Activated CD4-positive, alpha-beta T cell treated with anti-CD3 and anti-CD28 coated beads, Interleukin-2, amount 10 ng/mL, durations not matched to agents 24 days and 14 days (primary cell): ENCODE measurements around the gene OTOF. TPM values are rescaled to one million over a fixed set of nuclear protein-coding genes. Genes with fewer than 3 reads are reported as not detected.

Experiments used
- DNase-seq: peaks from one replicate; pipeline ENCODE4 v3.0.0; 2022
- H3K27ac Mint-ChIP-seq: one replicate; pipeline ENCODE4 v1.8.0; 2022; ENCODE audit warnings: mild to moderate bottlenecking, mixed read lengths
- H3K27me3 Mint-ChIP-seq: one replicate; pipeline ENCODE4 v1.8.0; 2022; ENCODE audit warnings: mixed read lengths
- H3K36me3 Mint-ChIP-seq: one replicate; pipeline ENCODE4 v1.8.0; 2022; ENCODE audit warnings: low read depth, mild to moderate bottlenecking, mixed read lengths
- H3K4me1 Mint-ChIP-seq: one replicate; pipeline ENCODE4 v1.8.0; 2021; ENCODE audit warnings: mixed read lengths
- H3K4me3 Mint-ChIP-seq: one replicate; pipeline ENCODE4 v1.8.0; 2022; ENCODE audit warnings: mild to moderate bottlenecking, moderate library complexity, mixed read lengths
- H3K9me3 Mint-ChIP-seq: one replicate; pipeline ENCODE4 v1.8.0; 2021; ENCODE audit warnings: mixed read lengths
- intact Hi-C: fragments of 100-400 bp; cut with micrococcal nuclease; formaldehyde crosslinking; loops from one replicate; pipeline ENCODE4 v1.15.1; 2023
- total RNA-seq: library from RNA; stranded (reverse); gene quantifications from 2 replicates; pipeline ENCODE4 v1.2.3, GENCODE V29; 2022

OTOF gene
- total RNA-seq, result 6.8 and 7.2 TPM in 2 replicates

GRCh38 chr2:26477911-26478253 is at the start of gene OTOF:
OTOF (minus strand) TSS chr2:26478124.
- peak within 1 kb of the TSS; percentile 85 for H3K27ac Mint-ChIP-seq
- peak within 1 kb of the TSS; percentile 83 for H3K4me3 Mint-ChIP-seq
- no peaks in the 10 kb centered on the region for H3K36me3 Mint-ChIP-seq
- no peaks in the 10 kb centered on the region for H3K9me3 Mint-ChIP-seq
- DNase-seq, result no peak
- peaks cover 5% of the 10 kb centered on the region for H3K4me1 Mint-ChIP-seq
- intact Hi-C loops, result no loop called here
- no peaks in the 10 kb centered on the region for H3K27me3 Mint-ChIP-seq

- Mint-ChIP-seq H3K4me3 (no peak overlapping the region), H3K9me3 (no peaks in the 10 kb centered on the region), H3K36me3 (no peaks in the 10 kb centered on the region), H3K4me1 (no peaks in the 10 kb centered on the region), H3K27me3 (no peaks in the 10 kb centered on the region), H3K27ac (no peak overlapping the region)
- DNase-seq, result no peak
- intact Hi-C loops, result no loop called here
Observed at GRCh38 chr2:26526589-26526988, 48.7 kb upstream of the OTOF start.

GRCh38 chr2:26526105-26526504 is 48.2 kb upstream of the OTOF start:
- DNase-seq, result no peak
- intact Hi-C loops, result no loop called here
- H3K9me3 Mint-ChIP-seq, result no peaks in the 10 kb centered on the region
- H3K27me3 Mint-ChIP-seq, result peaks cover under 1% of the 10 kb centered on the region
- H3K4me1 Mint-ChIP-seq, result no peaks in the 10 kb centered on the region
- H3K27ac Mint-ChIP-seq, result no peak overlapping the region
- no peak overlapping the region for H3K4me3 Mint-ChIP-seq
- H3K36me3 Mint-ChIP-seq, result no peaks in the 10 kb centered on the region

- DNase-seq, result no peak
- Mint-ChIP-seq H3K4me1 (peaks cover 10% of the 10 kb centered on the region), H3K27me3 (peaks cover 8% of the 10 kb centered on the region), H3K9me3 (no peaks in the 10 kb centered on the region), H3K4me3 (no peak overlapping the region), H3K27ac (no peak overlapping the region), H3K36me3 (no peaks in the 10 kb centered on the region)
- intact Hi-C loops, result no loop called here
Observed at GRCh38 chr2:26523750-26524149, 45.8 kb upstream of the OTOF start.

GRCh38 chr2:26522751-26523171 is 44.8 kb upstream of the OTOF start:
- Mint-ChIP-seq H3K36me3 (no peaks in the 10 kb centered on the region), H3K9me3 (no peaks in the 10 kb centered on the region), H3K4me3 (no peak overlapping the region), H3K27me3 (peaks cover 8% of the 10 kb centered on the region), H3K27ac (no peak overlapping the region), H3K4me1 (peaks cover 10% of the 10 kb centered on the region)
- intact Hi-C loops, result no loop called here
- DNase-seq, result no peak

- H3K27me3 Mint-ChIP-seq, result peaks cover 10% of the 10 kb centered on the region
- H3K4me1 Mint-ChIP-seq, result peaks cover 10% of the 10 kb centered on the region
- no peak overlapping the region for H3K27ac Mint-ChIP-seq
- no peak for DNase-seq
- no peaks in the 10 kb centered on the region for H3K36me3 Mint-ChIP-seq
- intact Hi-C loops, result no loop called here
- no peaks in the 10 kb centered on the region for H3K9me3 Mint-ChIP-seq
- no peak overlapping the region for H3K4me3 Mint-ChIP-seq
Observed at GRCh38 chr2:26522325-26522724, 44.4 kb upstream of the OTOF start.

GRCh38 chr2:26521913-26522180 is 43.9 kb upstream of the OTOF start:
- DNase-seq, result no peak
- Mint-ChIP-seq H3K4me3 (no peak overlapping the region), H3K27ac (no peak overlapping the region), H3K27me3 (peaks cover 10% of the 10 kb centered on the region), H3K9me3 (no peaks in the 10 kb centered on the region), H3K4me1 (peaks cover 10% of the 10 kb centered on the region), H3K36me3 (no peaks in the 10 kb centered on the region)
- intact Hi-C loops, result no loop called here

GRCh38 chr2:26521054-26521912 is 43.4 kb upstream of the OTOF start:
- no peak for DNase-seq
- no peak overlapping the region for H3K27ac Mint-ChIP-seq
- intact Hi-C loops, result no loop called here

GRCh38 chr2:26520148-26520449 is 42.2 kb upstream of the OTOF start:
- H3K36me3 Mint-ChIP-seq, result no peaks in the 10 kb centered on the region
- intact Hi-C loops, result no loop called here
- no peak overlapping the region for H3K27ac Mint-ChIP-seq
- H3K4me1 Mint-ChIP-seq, result peaks cover 10% of the 10 kb centered on the region
- no peak overlapping the region for H3K4me3 Mint-ChIP-seq
- DNase-seq, result no peak
- H3K27me3 Mint-ChIP-seq, result peaks cover 10% of the 10 kb centered on the region
- no peaks in the 10 kb centered on the region for H3K9me3 Mint-ChIP-seq

More at GRCh38 chr2:26521054-26521912, 43.4 kb upstream of the OTOF start:
- Mint-ChIP-seq H3K9me3 (no peaks in the 10 kb centered on the region), H3K4me1 (peaks cover 10% of the 10 kb centered on the region), H3K27me3 (peaks cover 10% of the 10 kb centered on the region), H3K36me3 (no peaks in the 10 kb centered on the region), H3K4me3 (no peak overlapping the region)

- H3K36me3 Mint-ChIP-seq, result no peaks in the 10 kb centered on the region
- DNase-seq, result peak; percentile 71
- no peak overlapping the region for H3K4me3 Mint-ChIP-seq
- no peak overlapping the region for H3K27ac Mint-ChIP-seq
- H3K9me3 Mint-ChIP-seq, result no peaks in the 10 kb centered on the region
- intact Hi-C loops, result no loop called here
- peaks cover 10% of the 10 kb centered on the region for H3K27me3 Mint-ChIP-seq
- H3K4me1 Mint-ChIP-seq, result peaks cover 10% of the 10 kb centered on the region
Observed at GRCh38 chr2:26519396-26520147, 41.6 kb upstream of the OTOF start.

GRCh38 chr2:26516781-26517180 is 38.9 kb upstream of the OTOF start:
- H3K4me1 Mint-ChIP-seq, result peaks cover 10% of the 10 kb centered on the region
- no peaks in the 10 kb centered on the region for H3K36me3 Mint-ChIP-seq
- peaks cover 10% of the 10 kb centered on the region for H3K27me3 Mint-ChIP-seq
- no peaks in the 10 kb centered on the region for H3K9me3 Mint-ChIP-seq
- intact Hi-C loops, result no loop called here
- no peak overlapping the region for H3K4me3 Mint-ChIP-seq
- no peak overlapping the region for H3K27ac Mint-ChIP-seq
- DNase-seq, result no peak

- Mint-ChIP-seq H3K27ac (no peak overlapping the region), H3K36me3 (no peaks in the 10 kb centered on the region), H3K4me3 (no peak overlapping the region), H3K9me3 (no peaks in the 10 kb centered on the region), H3K4me1 (peaks cover 10% of the 10 kb centered on the region), H3K27me3 (peaks cover 10% of the 10 kb centered on the region)
- intact Hi-C loops, result no loop called here
- no peak for DNase-seq
Observed at GRCh38 chr2:26516246-26516645, 38.3 kb upstream of the OTOF start.

- H3K4me3 Mint-ChIP-seq, result no peak overlapping the region
- intact Hi-C loops, result no loop called here
- no peak for DNase-seq
- H3K4me1 Mint-ChIP-seq, result peaks cover 10% of the 10 kb centered on the region
- H3K36me3 Mint-ChIP-seq, result no peaks in the 10 kb centered on the region
- H3K27ac Mint-ChIP-seq, result no peak overlapping the region
- no peaks in the 10 kb centered on the region for H3K9me3 Mint-ChIP-seq
- peaks cover 8% of the 10 kb centered on the region for H3K27me3 Mint-ChIP-seq
Observed at GRCh38 chr2:26515771-26516170, 37.8 kb upstream of the OTOF start.

GRCh38 chr2:26514045-26514444 is 36.1 kb upstream of the OTOF start:
- DNase-seq, result no peak
- intact Hi-C loops, result no loop called here
- H3K27ac Mint-ChIP-seq, result no peak overlapping the region

More at GRCh38 chr2:26514045-26514444, 36.1 kb upstream of the OTOF start:
- Mint-ChIP-seq H3K4me3 (no peak overlapping the region), H3K9me3 (no peaks in the 10 kb centered on the region), H3K36me3 (no peaks in the 10 kb centered on the region), H3K4me1 (no peaks in the 10 kb centered on the region), H3K27me3 (peaks cover 5% of the 10 kb centered on the region)
